ENCODE measurements around the gene RUNX3. TPM values are rescaled to one million over a fixed set of nuclear protein-coding genes. Genes with fewer than 3 reads are reported as not detected.
A peak's percentile ranks its signal among the peaks of the same experiment; 100 is the strongest.

The RUNX3 gene
- polyA plus RNA-seq, 4 donors: 1.1 to 5.4 (median 3.6) TPM

DNA sequence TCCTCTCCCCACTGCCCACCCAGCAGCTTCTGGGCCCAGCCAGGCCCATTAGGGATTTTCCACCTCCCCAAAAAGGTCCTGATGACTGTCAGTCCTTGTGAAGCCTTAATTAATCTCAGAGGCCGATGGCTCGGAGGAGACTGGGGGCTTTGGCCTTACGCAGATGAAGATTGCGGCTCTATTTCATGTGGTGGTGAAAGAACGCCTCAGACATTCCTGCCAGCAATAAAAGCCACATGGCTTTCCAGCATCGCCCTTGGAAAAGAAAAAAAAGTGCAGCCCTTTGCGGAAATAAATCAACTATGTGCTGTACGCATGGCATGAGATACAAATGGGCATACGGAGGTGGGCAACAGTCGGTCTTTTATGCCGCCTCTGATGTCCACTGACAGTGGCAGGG lies 6.6 kb upstream of the RUNX3 start:
- Histone ChIP-seq H3K36me3 (ENCODE audit: control insufficient read depth in 3 of 3, insufficient read depth in 2 of 3, low read depth in 1 of 3, low read length in 3 of 3) (no peaks in the 10 kb centered on the region), H3K4me3 (ENCODE audit: low read depth in 1 of 3, low read length in 3 of 3) (no peak overlapping the region), H3K9me3 (ENCODE audit: control insufficient read depth in 2 of 2, insufficient read depth in 1 of 2, low read depth in 1 of 2, low read length in 1 of 2) (peaks cover 0 to 9% of the 10 kb centered on the region in 2 donors), H3K4me1 (ENCODE audit: control insufficient read depth in 3 of 3, insufficient read depth in 2 of 3, low read depth in 1 of 3, low read length in 2 of 3) (peaks cover 0 to 55% (median 2%) of the 10 kb centered on the region in 3 donors), H3K27me3 (ENCODE audit: control insufficient read depth in 3 of 3, insufficient read depth in 3 of 3, low read length in 3 of 3) (peaks cover 3 to 43% (median 15%) of the 10 kb centered on the region in 3 donors), H3K27ac (ENCODE audit: low read depth in 1 of 3, low read length in 2 of 3) (no peak overlapping the region)
- FAIRE-seq: no peak
- 30 to 72% (median 50%) methylated on average over 11 of the region's 11 CpGs for WGBS, 3 donors
- DNase-seq: peak; percentile 55 to 93

- Histone ChIP-seq H3K36me3 (ENCODE audit: control insufficient read depth in 3 of 3, insufficient read depth in 2 of 3, low read depth in 1 of 3, low read length in 3 of 3) (no peaks in the 10 kb centered on the region), H3K27ac (ENCODE audit: low read depth in 1 of 3, low read length in 2 of 3) (no peak overlapping the region), H3K9me3 (ENCODE audit: control insufficient read depth in 2 of 2, insufficient read depth in 1 of 2, low read depth in 1 of 2, low read length in 1 of 2) (peaks cover 0 to 9% of the 10 kb centered on the region in 2 donors), H3K4me1 (ENCODE audit: control insufficient read depth in 3 of 3, insufficient read depth in 2 of 3, low read depth in 1 of 3, low read length in 2 of 3) (peaks cover 0 to 61% (median 3%) of the 10 kb centered on the region in 3 donors), H3K4me3 (ENCODE audit: low read depth in 1 of 3, low read length in 3 of 3) (no peak overlapping the region), H3K27me3 (ENCODE audit: control insufficient read depth in 3 of 3, insufficient read depth in 3 of 3, low read length in 3 of 3) (peaks cover 3 to 51% (median 23%) of the 10 kb centered on the region in 3 donors)
- FAIRE-seq: no peak
- WGBS, 3 donors: 15 to 57% (median 34%) methylated on average over 13 of the region's 13 CpGs
- DNase-seq: no peak
Observed at GRCh38 chr1:24935615-24936484, 5.8 kb upstream of the RUNX3 start.

DNA sequence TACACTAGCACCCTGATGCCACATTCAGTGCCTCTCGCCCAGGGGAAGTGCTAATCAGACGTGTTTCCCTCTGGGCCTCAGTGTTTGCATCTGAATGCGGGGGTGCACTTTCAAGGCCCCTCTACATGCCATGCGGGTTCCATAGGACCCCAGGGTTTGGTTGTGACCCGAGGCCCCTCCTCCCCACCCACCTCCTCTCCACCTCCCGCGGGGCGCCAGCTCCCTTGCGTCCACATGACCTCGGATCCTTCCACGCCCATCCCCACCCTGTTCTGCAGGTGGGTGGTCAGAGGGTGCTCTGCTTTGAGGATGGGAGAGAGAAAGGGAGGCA lies 5.1 kb upstream of the RUNX3 start:
- Histone ChIP-seq H3K9me3 (ENCODE audit: control insufficient read depth in 2 of 2, insufficient read depth in 1 of 2, low read depth in 1 of 2, low read length in 1 of 2) (peaks cover 0 to 12% of the 10 kb centered on the region in 2 donors), H3K27ac (ENCODE audit: low read depth in 1 of 3, low read length in 2 of 3) (no peak overlapping the region), H3K36me3 (ENCODE audit: control insufficient read depth in 3 of 3, insufficient read depth in 2 of 3, low read depth in 1 of 3, low read length in 3 of 3) (no peaks in the 10 kb centered on the region), H3K27me3 (ENCODE audit: control insufficient read depth in 3 of 3, insufficient read depth in 3 of 3, low read length in 3 of 3) (peaks cover 8 to 58% (median 24%) of the 10 kb centered on the region in 3 donors), H3K4me1 (ENCODE audit: control insufficient read depth in 3 of 3, insufficient read depth in 2 of 3, low read depth in 1 of 3, low read length in 2 of 3) (peaks cover 0 to 65% (median 3%) of the 10 kb centered on the region in 3 donors), H3K4me3 (ENCODE audit: low read depth in 1 of 3, low read length in 3 of 3) (no peak overlapping the region)
- FAIRE-seq (no peak), DNase-seq (peak in 1 of 2 donors; percentile 32)
- 17 to 36% (median 20%) methylated on average over 10 to 11 of the region's 11 CpGs for WGBS, 3 donors

DNA sequence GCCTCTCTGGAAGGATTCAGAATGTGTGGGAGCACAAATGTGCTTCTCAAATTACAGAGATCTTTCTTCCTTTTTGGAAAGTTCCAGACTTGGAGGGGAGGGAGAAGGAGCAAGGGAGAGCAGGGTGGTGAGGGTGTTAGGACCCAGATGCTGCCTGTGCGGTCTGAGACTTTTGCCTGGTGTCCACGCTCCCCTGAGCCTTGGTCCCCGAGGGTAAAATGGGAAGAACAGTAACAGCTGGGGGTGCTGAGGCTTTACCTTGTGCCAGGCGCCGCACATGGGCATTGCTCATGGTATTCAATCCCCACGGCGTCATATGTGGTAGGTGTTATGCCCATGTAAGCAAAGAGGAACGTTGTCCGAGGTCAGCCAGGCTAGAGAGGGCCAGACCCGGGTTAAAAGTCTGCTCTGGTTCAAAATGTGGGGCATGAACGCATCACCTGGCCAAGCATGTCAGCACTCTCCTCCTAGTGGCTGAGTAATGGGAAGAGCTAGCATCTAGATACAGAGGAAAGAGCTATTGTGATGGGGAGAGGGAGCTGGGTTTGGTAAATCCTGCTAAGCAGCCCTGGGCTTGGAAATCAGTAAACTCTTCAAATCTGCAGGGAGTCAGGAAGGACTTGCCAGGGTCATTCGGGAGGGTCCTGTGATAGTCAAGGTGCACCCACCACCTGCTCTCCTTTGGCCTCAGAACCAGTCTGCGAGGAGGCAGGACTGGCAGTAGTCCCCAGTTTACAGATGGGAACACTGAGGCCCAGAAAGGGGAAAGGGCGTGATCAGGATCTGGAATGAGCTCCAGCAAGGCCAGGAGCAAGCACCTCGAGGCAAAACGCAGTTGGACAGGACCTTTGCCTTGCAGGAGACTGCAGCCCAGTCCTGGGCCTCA lies 4.5 kb upstream of the RUNX3 start:
- DNase-seq (no peak), FAIRE-seq (no peak)
- no peak overlapping the region for H3K27ac ChIP-seq (ENCODE audit: low read depth in 1 of 3, low read length in 2 of 3)
- peaks cover 0 to 12% of the 10 kb centered on the region in 2 donors for H3K9me3 ChIP-seq (ENCODE audit: control insufficient read depth in 2 of 2, insufficient read depth in 1 of 2, low read depth in 1 of 2, low read length in 1 of 2)
- no peaks in the 10 kb centered on the region for H3K36me3 ChIP-seq (ENCODE audit: control insufficient read depth in 3 of 3, insufficient read depth in 2 of 3, low read depth in 1 of 3, low read length in 3 of 3)
- no peak overlapping the region for H3K4me3 ChIP-seq (ENCODE audit: low read depth in 1 of 3, low read length in 3 of 3)
- peaks cover 9 to 60% (median 24%) of the 10 kb centered on the region in 3 donors for H3K27me3 ChIP-seq (ENCODE audit: control insufficient read depth in 3 of 3, insufficient read depth in 3 of 3, low read length in 3 of 3)
- WGBS, 3 donors: 53 to 57% (median 56%) methylated on average over 16 of the region's 16 CpGs
- H3K4me1 ChIP-seq (ENCODE audit: control insufficient read depth in 3 of 3, insufficient read depth in 2 of 3, low read depth in 1 of 3, low read length in 2 of 3): peaks cover 0 to 59% (median 3%) of the 10 kb centered on the region in 3 donors

DNA sequence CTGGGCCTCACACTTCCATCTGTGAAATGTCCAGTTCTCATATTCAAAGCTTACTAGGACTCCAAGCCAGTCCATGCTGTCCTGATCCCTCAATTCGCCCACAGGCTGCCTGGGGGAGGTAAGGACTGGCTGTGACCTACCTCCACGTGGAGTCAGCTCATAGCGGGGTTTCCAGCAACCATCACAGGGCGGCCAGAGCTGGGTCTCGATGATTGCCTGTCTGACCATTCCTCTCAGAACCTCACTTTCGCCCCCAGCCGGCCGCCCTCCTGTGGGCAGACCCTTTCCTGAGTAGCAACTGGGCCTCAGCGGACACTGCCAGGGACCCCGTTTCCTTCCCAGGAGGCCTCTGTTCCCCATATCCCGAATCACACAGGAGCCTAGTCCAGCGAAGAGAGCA lies 3.4 kb upstream of the RUNX3 start:
- Histone ChIP-seq H3K4me3 (ENCODE audit: low read depth in 1 of 3, low read length in 3 of 3) (no peak overlapping the region), H3K9me3 (ENCODE audit: control insufficient read depth in 2 of 2, insufficient read depth in 1 of 2, low read depth in 1 of 2, low read length in 1 of 2) (peaks cover 0 to 10% of the 10 kb centered on the region in 2 donors), H3K4me1 (ENCODE audit: control insufficient read depth in 3 of 3, insufficient read depth in 2 of 3, low read depth in 1 of 3, low read length in 2 of 3) (peaks cover 3 to 59% (median 3%) of the 10 kb centered on the region in 3 donors), H3K27ac (ENCODE audit: low read depth in 1 of 3, low read length in 2 of 3) (no peak overlapping the region), H3K27me3 (ENCODE audit: control insufficient read depth in 3 of 3, insufficient read depth in 3 of 3, low read length in 3 of 3) (peaks cover 9 to 71% (median 28%) of the 10 kb centered on the region in 3 donors), H3K36me3 (ENCODE audit: control insufficient read depth in 3 of 3, insufficient read depth in 2 of 3, low read depth in 1 of 3, low read length in 3 of 3) (no peaks in the 10 kb centered on the region)
- FAIRE-seq (no peak), DNase-seq (no peak)
- 71 to 85% (median 81%) methylated on average over 12 of the region's 12 CpGs for WGBS, 3 donors

DNA sequence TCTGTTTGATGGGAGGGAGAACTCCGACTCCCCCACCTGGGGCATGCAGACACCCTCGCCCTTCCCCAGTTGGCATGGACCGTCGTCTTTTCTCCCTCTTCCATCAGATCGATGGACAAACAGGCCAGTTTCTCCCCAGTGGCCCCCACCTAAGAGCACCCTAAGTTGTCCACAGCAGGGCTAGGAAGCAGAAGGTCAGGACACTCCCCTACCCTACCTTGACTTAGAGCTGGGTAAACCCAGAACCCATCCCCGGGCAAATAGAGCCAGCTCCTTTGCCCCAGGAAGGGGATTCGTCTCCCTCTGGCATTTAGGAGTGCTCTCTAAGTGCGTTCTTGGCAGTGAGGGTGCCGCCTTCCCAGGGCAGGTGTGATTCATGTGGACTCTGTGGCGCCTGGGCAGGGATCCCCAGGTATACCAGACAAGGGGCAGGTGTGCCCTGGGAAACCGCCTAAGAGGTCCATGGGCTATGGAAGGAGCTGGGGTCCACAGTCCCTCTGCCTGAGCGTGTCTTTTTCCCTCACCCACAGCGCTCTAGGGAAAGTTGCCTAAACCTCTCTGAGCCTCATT lies 2.7 kb upstream of the RUNX3 start:
- H3K27me3 ChIP-seq (ENCODE audit: control insufficient read depth in 3 of 3, insufficient read depth in 3 of 3, low read length in 3 of 3): peaks cover 9 to 78% (median 33%) of the 10 kb centered on the region in 3 donors

GRCh38 chr1:24932284-24932683 lies 2.2 kb upstream of the RUNX3 start:
- Histone ChIP-seq H3K27ac (ENCODE audit: low read depth in 1 of 3, low read length in 2 of 3) (no peak overlapping the region), H3K36me3 (ENCODE audit: control insufficient read depth in 3 of 3, insufficient read depth in 2 of 3, low read depth in 1 of 3, low read length in 3 of 3) (no peaks in the 10 kb centered on the region), H3K27me3 (ENCODE audit: control insufficient read depth in 3 of 3, insufficient read depth in 3 of 3, low read length in 3 of 3) (peaks cover 9 to 83% (median 35%) of the 10 kb centered on the region in 3 donors), H3K4me3 (ENCODE audit: low read depth in 1 of 3, low read length in 3 of 3) (no peak overlapping the region), H3K9me3 (ENCODE audit: control insufficient read depth in 2 of 2, insufficient read depth in 1 of 2, low read depth in 1 of 2, low read length in 1 of 2) (peaks cover 0 to 6% of the 10 kb centered on the region in 2 donors), H3K4me1 (ENCODE audit: control insufficient read depth in 3 of 3, insufficient read depth in 2 of 3, low read depth in 1 of 3, low read length in 2 of 3) (peaks cover 3 to 60% (median 3%) of the 10 kb centered on the region in 3 donors)
- WGBS, 3 donors: 1 to 5% (median 2%) methylated on average over 9 to 34 of the region's 34 CpGs
- peak; percentile 29 to 62 for DNase-seq
- FAIRE-seq: no peak

More for the DNA sequence above, 2.7 kb upstream of the RUNX3 start:
- DNase-seq (peak in 1 of 2 donors; percentile 48), FAIRE-seq (no peak)
- Histone ChIP-seq H3K36me3 (ENCODE audit: control insufficient read depth in 3 of 3, insufficient read depth in 2 of 3, low read depth in 1 of 3, low read length in 3 of 3) (no peaks in the 10 kb centered on the region), H3K9me3 (ENCODE audit: control insufficient read depth in 2 of 2, insufficient read depth in 1 of 2, low read depth in 1 of 2, low read length in 1 of 2) (peaks cover 0 to 6% of the 10 kb centered on the region in 2 donors), H3K4me1 (ENCODE audit: control insufficient read depth in 3 of 3, insufficient read depth in 2 of 3, low read depth in 1 of 3, low read length in 2 of 3) (peaks cover 3 to 60% (median 3%) of the 10 kb centered on the region in 3 donors), H3K27ac (ENCODE audit: low read depth in 1 of 3, low read length in 2 of 3) (no peak overlapping the region), H3K4me3 (ENCODE audit: low read depth in 1 of 3, low read length in 3 of 3) (no peak overlapping the region)
- WGBS, 3 donors: 10 to 47% (median 27%) methylated on average over 13 of the region's 13 CpGs

Data from small intestine (tissue), 7 donors.